G401.6 (cell line): ENCODE data around the gene TRAPPC2L.
"Not testable (repeated sequence)": the region's sequence is repeated elsewhere in the genome, so short reads cannot be mapped to it uniquely, and the experiment has no call there.

Experiments used
- FAIRE-seq: peaks from 2 replicates; lab custom pipeline; 2012; peaks lifted over from hg19 to GRCh38; lab: Jason Lieb, UNC

Gene TRAPPC2L

DNA sequence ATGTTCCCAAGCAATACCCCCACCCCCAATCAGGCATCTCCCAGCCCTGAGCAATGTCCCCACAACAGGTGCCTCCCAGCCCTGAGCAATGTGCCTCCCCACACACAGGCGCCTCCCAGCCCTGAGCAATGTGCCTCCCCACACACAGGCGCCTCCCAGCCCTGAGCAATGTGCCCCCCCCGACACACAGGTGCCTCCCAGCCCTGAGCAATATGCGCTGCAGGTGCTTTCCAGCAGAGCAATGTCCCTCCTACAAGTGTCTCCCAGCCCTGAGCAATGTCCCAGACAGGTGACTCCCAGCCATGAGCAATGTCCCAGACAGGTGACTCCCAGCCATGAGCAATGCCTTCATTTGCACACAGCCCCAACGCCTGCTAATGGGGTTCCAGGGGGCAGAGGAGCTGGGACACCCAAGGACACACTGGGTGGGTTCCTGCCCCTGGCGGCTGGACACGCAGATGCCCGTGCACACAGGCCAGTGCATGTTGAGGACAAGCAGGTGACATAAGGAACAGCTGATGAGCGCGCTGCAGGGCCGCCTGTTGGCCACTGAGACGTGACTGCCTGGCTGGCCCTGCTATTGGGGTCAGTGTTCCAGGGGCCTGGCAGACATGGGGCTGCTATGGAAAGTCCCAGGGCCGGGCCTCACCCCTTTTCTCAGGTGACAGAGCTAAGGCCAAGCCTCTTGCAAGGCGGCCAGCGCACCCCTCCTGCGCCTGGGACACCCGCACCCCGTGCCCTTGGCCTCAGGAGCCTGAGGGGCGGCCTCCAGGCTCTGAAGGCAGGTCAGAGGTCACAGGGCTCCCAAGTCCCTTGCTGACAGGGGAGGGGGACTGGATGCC, 36.4 kb downstream of the TRAPPC2L start:
- FAIRE-seq: no peak

- FAIRE-seq: not testable (repeated sequence)
Observed at GRCh38 chr16:88894266-88894665, 37.3 kb downstream of the TRAPPC2L start.

DNA sequence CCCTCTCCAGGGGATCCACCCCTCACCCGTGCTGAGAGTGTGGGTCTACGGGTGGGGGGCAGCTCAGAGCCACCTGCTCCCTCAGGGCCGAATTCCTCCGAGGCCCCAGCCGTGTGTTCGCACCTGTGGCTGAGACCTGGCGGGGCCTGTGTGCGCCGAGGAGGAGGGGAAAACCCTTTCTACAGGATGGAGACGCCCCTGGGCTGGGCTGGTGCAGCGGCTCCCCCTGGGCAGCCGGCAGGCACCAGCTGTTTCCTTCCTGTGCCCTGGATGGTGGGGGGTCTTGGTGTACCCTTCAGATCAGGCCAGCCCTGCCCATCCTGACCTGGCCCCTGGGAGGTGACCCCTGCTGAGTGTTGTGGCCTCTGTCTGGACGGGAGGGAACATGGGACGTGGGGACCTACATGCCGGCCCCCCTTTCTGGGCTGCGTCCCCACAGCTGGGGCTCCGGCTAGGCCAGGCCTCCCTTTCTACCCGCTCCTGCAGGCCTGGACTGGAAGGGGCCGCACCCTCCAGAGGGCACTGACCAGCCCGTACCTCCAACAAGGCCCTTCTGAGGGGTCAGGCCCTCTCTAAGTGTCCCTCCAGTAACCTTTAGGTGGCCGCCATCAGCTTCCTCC, 37.9 kb downstream of the TRAPPC2L start:
- FAIRE-seq: no peak

- no peak for FAIRE-seq
Observed at GRCh38 chr16:88895335-88895734, 38.4 kb downstream of the TRAPPC2L start.

GRCh38 chr16:88896238-88897070, 39.5 kb downstream of the TRAPPC2L start:
- no peak for FAIRE-seq

- FAIRE-seq: no peak
Observed at GRCh38 chr16:88897696-88898425, 40.9 kb downstream of the TRAPPC2L start.

DNA sequence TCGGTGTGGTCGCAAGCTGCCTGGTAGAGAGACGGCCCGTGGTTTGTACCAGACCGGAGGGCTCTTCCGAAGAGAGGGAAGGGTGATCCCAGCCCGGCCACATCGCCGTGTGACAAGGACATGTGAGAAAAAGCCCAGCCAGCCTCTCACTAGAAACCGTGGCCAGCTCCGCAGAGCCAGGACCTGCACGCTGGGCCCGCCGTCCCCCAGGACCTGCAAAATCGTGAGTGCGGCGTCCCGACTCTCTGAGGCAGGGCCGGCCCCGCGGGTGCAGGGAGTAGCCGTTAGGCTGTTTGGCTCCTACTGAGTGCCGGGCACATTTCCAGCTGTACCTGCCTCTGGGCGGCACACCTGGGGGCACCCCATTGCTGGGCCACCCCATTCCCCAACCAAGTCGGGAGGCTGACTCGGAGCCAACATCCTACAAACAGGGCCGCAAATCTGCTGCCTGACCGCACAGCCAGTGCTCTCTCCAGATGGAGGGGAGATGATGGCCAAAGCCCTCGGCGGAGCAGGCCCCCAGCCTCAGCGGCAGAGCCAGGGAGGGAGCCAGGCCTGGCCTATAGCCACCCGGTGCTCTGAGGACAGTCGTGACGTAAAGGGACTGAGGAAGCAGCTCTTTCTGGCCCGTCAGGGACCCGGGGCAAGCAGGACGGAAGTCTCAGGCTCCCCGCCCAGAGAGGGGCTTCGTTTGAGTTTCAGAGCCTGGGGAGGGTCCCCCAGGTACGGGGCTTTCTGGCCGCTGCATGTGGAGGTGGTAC, 43.2 kb downstream of the TRAPPC2L start:
- FAIRE-seq: no peak

GRCh38 chr16:88900662-88901052, 43.7 kb downstream of the TRAPPC2L start:
- FAIRE-seq: no peak

GRCh38 chr16:88901718-88902337, 44.9 kb downstream of the TRAPPC2L start:
- FAIRE-seq: no peak

GRCh38 chr16:88902744-88903143, 45.8 kb downstream of the TRAPPC2L start:
- no peak for FAIRE-seq

GRCh38 chr16:88903267-88903666, 46.3 kb downstream of the TRAPPC2L start:
- no peak for FAIRE-seq

- no peak for FAIRE-seq
Observed at GRCh38 chr16:88904676-88905365, 47.9 kb downstream of the TRAPPC2L start.

DNA sequence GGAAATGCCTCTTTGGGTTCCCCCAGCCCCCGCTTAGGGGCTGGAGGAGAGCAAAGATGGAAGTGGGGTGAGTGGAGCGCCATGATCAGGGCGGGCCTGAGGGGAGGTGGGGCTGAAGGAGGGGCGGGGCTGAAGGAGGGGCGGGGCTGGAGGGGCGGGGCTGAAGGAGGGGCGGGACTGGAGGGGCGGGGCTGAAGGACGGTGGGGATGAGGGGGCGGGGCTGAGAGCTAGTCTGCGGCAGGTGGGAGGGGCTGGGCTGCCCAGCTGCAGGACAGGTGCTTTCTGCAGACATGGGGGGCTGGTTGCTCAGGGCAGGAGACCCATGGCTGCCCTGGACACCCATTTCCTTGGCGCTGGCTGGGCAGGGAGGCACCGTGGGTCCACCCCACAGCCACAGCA, 48.6 kb downstream of the TRAPPC2L start:
- no peak for FAIRE-seq

- no peak for FAIRE-seq
Observed at GRCh38 chr16:88906020-88906419, 49.1 kb downstream of the TRAPPC2L start.

GRCh38 chr16:88906535-88907105, 49.7 kb downstream of the TRAPPC2L start:
- FAIRE-seq: no peak

DNA sequence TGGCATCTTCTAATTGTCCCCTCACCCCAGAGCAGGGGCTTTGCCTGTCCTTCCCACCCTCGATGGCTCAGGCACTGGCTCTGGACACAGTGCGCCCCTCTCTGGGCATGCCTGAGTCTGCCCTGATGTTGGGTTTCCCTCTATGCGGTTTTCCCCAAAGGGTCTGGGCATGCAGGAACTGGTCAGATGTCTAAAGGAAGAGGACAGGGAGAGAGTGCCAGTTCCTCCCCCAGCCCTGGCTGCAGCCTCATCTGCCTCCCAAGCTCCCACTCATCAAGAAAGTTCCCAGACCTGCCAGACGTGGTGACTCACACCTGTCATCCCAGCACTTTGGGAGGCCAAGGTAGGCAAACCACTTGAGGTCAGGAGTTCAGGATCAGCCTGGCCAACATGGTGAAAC, 50.8 kb downstream of the TRAPPC2L start:
- FAIRE-seq: no peak

- FAIRE-seq: no peak
Observed at GRCh38 chr16:88908307-88908706, 51.4 kb downstream of the TRAPPC2L start.

GRCh38 chr16:88909431-88910210, 52.7 kb downstream of the TRAPPC2L start:
- FAIRE-seq: no peak
